HG03025 (cell line): ENCODE data around the gene NT5C3A.
A peak's percentile ranks its signal among the peaks of the same experiment; 100 is the strongest.
"Not testable (repeated sequence)": the region's sequence is repeated elsewhere in the genome, so short reads cannot be mapped to it uniquely, and the experiment has no call there.

ENCODE experiments used
- ATAC-seq: cut with Tn5 transposase; IDR thresholded peaks from one replicate; pipeline ENCODE4 v1.9.1; 2021; ENCODE audit warnings: mild to moderate bottlenecking, moderate library complexity; ENCODE audit not compliant: unreplicated experiment, low FRiP score

The NT5C3A gene

GRCh38 chr7:33043501-33044400, 18.8 kb downstream of the NT5C3A start:
- no peak for ATAC-seq

GRCh38 chr7:33041631-33042428, 20.7 kb downstream of the NT5C3A start:
- ATAC-seq = no peak

- peak; percentile 96 for ATAC-seq
Measured at GRCh38 chr7:33040803-33041516, 21.6 kb downstream of the NT5C3A start.

DNA sequence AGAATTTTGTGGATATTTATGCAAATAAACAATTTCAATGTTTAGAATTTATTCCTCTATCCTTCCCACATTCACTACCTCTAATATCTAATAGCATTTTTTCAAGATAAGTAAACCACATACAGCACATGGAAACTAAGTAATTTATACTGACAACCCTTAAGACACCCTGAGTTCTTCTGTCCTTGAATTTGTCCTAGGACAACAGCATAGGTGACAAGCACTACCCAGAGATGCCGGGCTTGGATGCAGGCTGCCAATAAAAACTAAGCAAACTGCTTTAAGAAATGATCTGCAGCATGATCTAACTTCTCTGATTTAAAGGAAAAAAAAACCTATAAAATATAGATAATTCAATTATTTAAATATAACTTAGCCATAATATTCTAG, 22.7 kb downstream of the NT5C3A start:
- ATAC-seq = no peak

GRCh38 chr7:33039257-33039902, 23.2 kb downstream of the NT5C3A start:
- no peak for ATAC-seq

GRCh38 chr7:33038639-33039038, 23.9 kb downstream of the NT5C3A start:
- no peak for ATAC-seq

GRCh38 chr7:33035776-33036175, 26.8 kb downstream of the NT5C3A start:
- no peak for ATAC-seq

GRCh38 chr7:33024189-33024757, 38.3 kb downstream of the NT5C3A start:
- ATAC-seq = no peak

DNA sequence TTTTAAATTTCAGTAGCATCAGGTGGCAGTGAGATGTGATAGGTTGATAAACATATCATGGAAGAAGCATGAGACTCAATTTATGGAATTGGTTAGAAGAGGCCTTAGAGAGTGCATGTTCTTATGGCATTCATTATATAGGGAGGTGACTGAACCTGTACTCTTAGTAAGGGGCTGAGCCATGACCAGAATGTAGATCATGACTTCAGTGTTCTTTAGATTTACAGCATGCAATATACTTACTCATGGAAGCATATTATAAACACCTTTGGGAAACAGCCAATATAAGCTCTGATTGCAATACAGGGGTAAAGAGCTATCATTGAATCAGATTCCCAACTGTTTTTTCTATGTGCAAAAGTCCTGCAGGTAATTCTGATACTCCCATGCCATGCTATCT, 50.2 kb downstream of the NT5C3A start:
- no peak for ATAC-seq

DNA sequence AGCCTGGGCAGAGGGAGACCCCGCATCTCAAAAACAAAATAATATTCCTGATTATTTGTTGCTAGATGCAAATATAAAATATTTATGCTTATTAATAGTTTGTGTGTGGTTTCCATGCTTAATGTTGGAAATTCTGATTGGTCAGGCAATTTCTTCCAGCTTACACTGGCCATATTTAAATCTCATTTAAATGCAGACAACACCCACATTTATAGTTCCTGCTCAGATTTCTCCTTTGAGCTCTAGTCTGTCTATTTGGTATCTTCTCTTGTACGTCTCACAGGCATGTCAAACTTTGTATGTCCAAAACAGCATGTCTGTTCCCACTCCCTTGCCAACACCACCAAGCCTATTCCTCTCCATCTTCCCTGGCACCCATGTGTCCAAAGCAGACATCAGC, 52.8 kb downstream of the NT5C3A start:
- no peak for ATAC-seq

GRCh38 chr7:33005690-33006089, 56.9 kb downstream of the NT5C3A start:
- not testable (repeated sequence) for ATAC-seq

DNA sequence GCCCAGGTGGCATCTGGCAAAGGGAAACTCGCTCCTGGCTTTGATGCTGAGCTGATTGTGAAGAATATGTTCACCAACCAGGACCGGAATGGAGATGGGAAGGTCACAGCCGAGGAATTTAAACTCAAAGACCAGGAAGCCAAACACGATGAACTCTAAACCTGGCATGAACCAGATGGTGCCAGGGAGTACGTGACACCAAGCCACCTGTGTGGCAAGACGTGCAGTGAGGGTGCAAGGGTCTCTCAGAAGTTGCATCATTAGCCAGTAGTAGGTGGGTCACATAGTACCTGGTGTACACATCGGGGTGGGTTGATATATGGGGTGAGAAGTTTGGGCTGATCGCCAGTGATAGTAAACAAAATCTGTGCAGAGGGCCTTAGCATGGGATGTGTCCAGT, 57.4 kb downstream of the NT5C3A start:
- ATAC-seq = not testable (repeated sequence)

- ATAC-seq = not testable (repeated sequence)
Measured at GRCh38 chr7:33004104-33004616, 58.4 kb downstream of the NT5C3A start.

DNA sequence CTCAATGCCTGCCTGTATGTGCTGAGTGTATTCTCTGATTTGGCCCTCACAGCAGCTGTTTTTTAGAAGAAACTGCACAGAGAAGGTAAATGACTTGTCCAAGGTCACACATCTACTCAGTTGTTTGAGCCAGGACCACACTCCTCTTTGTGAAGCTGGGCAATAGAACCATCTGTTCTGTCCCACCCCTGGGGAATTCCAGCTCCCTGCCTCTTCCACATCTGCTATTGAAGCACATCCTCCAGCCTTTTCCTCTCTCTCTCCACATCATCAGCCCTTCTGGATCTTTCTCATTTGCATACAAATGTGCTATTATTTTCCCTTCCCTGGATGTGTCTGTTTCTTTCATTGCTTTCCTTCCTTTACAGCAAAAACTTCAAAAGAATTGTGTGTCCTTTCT, 59.5 kb downstream of the NT5C3A start:
- ATAC-seq = not testable (repeated sequence)

- not testable (repeated sequence) for ATAC-seq
Measured at GRCh38 chr7:32999380-32999779, 63.2 kb downstream of the NT5C3A start.

- peak; percentile 43 for ATAC-seq
Measured at GRCh38 chr7:32998361-32999171, 64.0 kb downstream of the NT5C3A start.

- not testable (repeated sequence) for ATAC-seq
Measured at GRCh38 chr7:32997956-32998355, 64.6 kb downstream of the NT5C3A start.

DNA sequence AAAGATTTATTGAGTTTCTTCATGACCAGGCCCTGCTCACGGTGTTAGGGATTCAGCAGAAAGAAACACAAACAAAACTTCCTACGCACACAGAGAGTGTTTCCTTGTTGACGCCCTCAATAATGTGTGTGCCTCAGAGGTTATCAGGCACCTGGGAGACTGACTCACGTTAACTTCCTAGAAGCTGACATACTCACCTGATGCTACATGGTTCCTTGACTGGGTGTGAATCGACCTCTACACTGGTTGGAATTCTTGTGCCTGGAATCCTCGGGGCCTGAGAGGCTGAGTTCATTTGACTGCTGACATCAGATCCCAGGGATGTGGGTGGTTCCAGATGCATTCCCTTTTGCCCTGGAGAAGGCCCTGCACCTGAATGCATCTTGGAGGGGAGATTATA, 69.8 kb downstream of the NT5C3A start:
- ATAC-seq = not testable (repeated sequence)
